Ascending aorta (tissue), 2 donors: Measurements from ENCODE around the gene OSBPL10. TPM values are rescaled to one million over a fixed set of nuclear protein-coding genes. Genes with fewer than 3 reads are reported as not detected.

Experiments used
- DNase-seq, 2 donors: peaks; one replicate each; pipeline ENCODE4 v3.0.0-alpha.2; 2019; ENCODE audit warnings: low spot score in 2 of 2
- H3K27ac ChIP-seq, 2 donors: fragments of 200-600 bp; sonication (generic); one replicate each; pipeline ENCODE4 v1.5.1; 2016 to 2017; ENCODE audit warnings: mild to moderate bottlenecking in 1 of 2
- H3K27me3 ChIP-seq: fragments of 200-600 bp; sonication (generic); one replicate; pipeline ENCODE4 v1.5.1; 2017
- H3K36me3 ChIP-seq, 2 donors: fragments of 200-600 bp; sonication (generic); one replicate each; pipeline ENCODE4 v1.5.1; 2016
- H3K4me1 ChIP-seq, 2 donors: fragments of 200-600 bp; sonication (generic); one replicate each; pipeline ENCODE4 v1.5.1; 2016 to 2017; ENCODE audit warnings: mild to moderate bottlenecking in 1 of 2
- H3K4me3 ChIP-seq, 2 donors: fragments of 200-600 bp; sonication (generic); one replicate each; pipeline ENCODE4 v1.5.1; 2016 to 2017; ENCODE audit warnings: mild to moderate bottlenecking in 1 of 2
- H3K9me3 ChIP-seq, 2 donors: fragments of 200-600 bp; sonication (generic); one replicate each; pipeline ENCODE4 v1.5.1; 2016
- CTCF ChIP-seq, 3 experiments: fragments of 200-600 bp in 2 of 3; fragments of 450-650 bp in 1 of 3; sonication (generic) in 2 of 3; IDR thresholded peaks; one replicate each; pipeline ENCODE4 v1.5.1; 2016 to 2019; ENCODE audit warnings: antibody characterized with exemption in 3 of 3, mild to moderate bottlenecking in 1 of 3, moderate library complexity in 1 of 3
- intact Hi-C: fragments of 100-400 bp; cut with DNase I; formaldehyde crosslinking; loops from one replicate; pipeline ENCODE4 v1.15.1; 2023
- total RNA-seq: library from RNA; depleted of rRNA; stranded (reverse); fragments of >200 nt; gene quantifications from one replicate; pipeline ENCODE4 v1.1.0, GENCODE V29; 2016

The OSBPL10 gene
- total RNA-seq, 1 donor from 2014 or later = 169 TPM

DNA sequence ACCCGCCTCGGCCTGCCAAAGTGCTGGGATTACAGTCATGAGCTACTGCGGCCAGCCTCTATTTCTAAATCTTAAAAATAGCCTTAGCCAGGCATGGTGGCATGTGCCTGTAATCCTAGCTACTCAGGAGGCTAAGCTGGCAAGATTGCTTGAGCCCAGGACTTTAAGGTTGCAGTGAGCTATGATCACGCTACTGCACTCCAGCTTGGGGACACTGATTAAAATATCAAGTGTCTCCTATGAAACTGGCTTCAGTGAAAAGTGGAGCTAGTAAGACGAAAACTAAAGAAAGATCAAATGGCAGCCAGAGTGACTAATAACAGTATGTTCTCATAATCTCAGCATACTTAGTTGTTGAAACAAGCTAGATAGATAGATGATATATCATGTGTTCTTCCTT lies 335.8 kb downstream of the OSBPL10 start:
- intact Hi-C loops = no loop called here
- Histone ChIP-seq H3K27me3 (no peaks in the 10 kb centered on the region), H3K36me3 (peaks cover 0 to 9% of the 10 kb centered on the region in 2 donors), H3K4me1 (no peaks in the 10 kb centered on the region), H3K4me3 (no peak overlapping the region), H3K9me3 (peaks cover 13 to 24% of the 10 kb centered on the region in 2 donors), H3K27ac (no peak overlapping the region)
- no peak for DNase-seq
- TF ChIP-seq CTCF (IDR thresholded peaks at IDR 0.05) = no peak

DNA sequence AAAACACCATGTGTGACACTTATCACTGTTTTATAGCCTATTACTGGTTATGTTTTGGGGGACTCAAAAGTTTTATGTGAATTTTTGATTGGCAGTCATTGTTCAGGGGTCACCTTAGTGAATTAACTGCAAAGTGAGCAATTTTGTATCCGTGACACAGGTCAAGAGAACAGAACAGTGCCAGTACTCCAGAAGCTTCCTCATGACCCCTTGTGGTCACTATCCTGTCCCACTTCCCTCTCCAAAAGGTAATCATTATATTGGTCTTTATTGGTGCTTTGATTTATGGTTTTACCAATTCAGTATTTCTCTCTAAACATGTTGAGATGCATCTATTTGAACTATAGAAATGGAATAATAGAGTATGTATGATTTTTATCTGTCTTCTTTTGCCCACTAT lies 341.2 kb downstream of the OSBPL10 start:
- DNase-seq = no peak
- Histone ChIP-seq H3K4me1 (no peaks in the 10 kb centered on the region), H3K27me3 (no peaks in the 10 kb centered on the region), H3K4me3 (no peak overlapping the region), H3K9me3 (no peaks in the 10 kb centered on the region), H3K36me3 (peaks cover 0 to 6% of the 10 kb centered on the region in 2 donors), H3K27ac (no peak overlapping the region)
- TF ChIP-seq CTCF (IDR thresholded peaks at IDR 0.05) = no peak
- intact Hi-C loops = no loop called here

DNA sequence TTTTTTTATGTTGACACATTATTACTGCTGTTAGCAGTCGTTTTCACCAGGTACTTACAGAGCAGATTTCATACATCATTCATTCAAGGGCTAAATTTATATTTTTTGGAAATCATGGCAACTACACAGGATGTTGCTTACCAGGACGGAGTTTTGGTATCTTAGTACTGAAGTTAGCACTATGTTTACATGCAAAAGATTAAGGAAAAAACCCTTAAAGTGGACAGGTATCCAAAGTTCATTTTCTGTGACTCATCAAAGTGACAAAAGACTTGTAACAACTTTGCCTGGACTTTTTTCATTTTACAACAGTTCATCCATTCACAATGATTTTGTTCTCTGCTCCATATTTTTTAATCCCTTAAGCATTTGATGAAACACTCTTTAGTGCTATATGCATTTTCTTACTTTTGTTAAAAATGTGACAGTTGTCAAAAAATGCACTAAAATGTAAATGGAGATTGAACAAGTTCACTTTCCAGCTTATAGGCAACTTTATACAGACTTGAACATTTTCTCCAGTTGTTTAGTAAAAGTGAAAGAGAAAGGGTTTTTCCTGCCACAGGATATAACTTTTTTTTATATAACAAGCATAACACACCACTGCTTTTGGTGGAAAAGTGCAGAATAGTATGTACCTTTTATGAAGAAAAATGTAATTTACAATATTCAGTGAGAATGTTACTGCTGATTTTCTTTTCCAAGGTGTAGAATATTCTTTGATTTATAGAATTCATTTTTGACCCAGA lies 344.2 kb downstream of the OSBPL10 start:
- H3K4me3 ChIP-seq = no peak overlapping the region
- H3K27ac ChIP-seq = no peak overlapping the region
- H3K9me3 ChIP-seq = no peaks in the 10 kb centered on the region
- no peak for DNase-seq
- H3K27me3 ChIP-seq = no peaks in the 10 kb centered on the region
- no peaks in the 10 kb centered on the region for H3K4me1 ChIP-seq
- peaks cover 15% of the 10 kb centered on the region in 2 donors for H3K36me3 ChIP-seq
- TF ChIP-seq CTCF (IDR thresholded peaks at IDR 0.05) = no peak
- intact Hi-C loops = no loop called here

GRCh38 chr3:31636049-31636448 lies 345.0 kb downstream of the OSBPL10 start:
- TF ChIP-seq CTCF (IDR thresholded peaks at IDR 0.05) = no peak
- Histone ChIP-seq H3K4me3 (no peak overlapping the region), H3K4me1 (no peaks in the 10 kb centered on the region), H3K9me3 (no peaks in the 10 kb centered on the region), H3K27me3 (no peaks in the 10 kb centered on the region), H3K36me3 (peaks cover 15 to 23% of the 10 kb centered on the region in 2 donors), H3K27ac (no peak overlapping the region)
- intact Hi-C loops = no loop called here
- no peak for DNase-seq

GRCh38 chr3:31635545-31635944 lies 345.5 kb downstream of the OSBPL10 start:
- Histone ChIP-seq H3K4me3 (no peak overlapping the region), H3K4me1 (no peaks in the 10 kb centered on the region), H3K36me3 (peaks cover 15 to 28% of the 10 kb centered on the region in 2 donors), H3K9me3 (no peaks in the 10 kb centered on the region), H3K27ac (no peak overlapping the region), H3K27me3 (no peaks in the 10 kb centered on the region)
- intact Hi-C loops = no loop called here
- DNase-seq = no peak
- TF ChIP-seq CTCF (IDR thresholded peaks at IDR 0.05) = no peak
